GM18867 (cell line): ENCODE measurements around the gene SLC39A7.

Experiments used
- ATAC-seq: cut with Tn5 transposase; IDR thresholded peaks from one replicate; pipeline ENCODE4 v1.9.1; 2021; ENCODE audit warnings: mild to moderate bottlenecking, moderate library complexity; ENCODE audit not compliant: unreplicated experiment

SLC39A7 gene

GRCh38 chr6:33189164-33189563 is 11.5 kb upstream of the SLC39A7 start:
- no peak for ATAC-seq

DNA sequence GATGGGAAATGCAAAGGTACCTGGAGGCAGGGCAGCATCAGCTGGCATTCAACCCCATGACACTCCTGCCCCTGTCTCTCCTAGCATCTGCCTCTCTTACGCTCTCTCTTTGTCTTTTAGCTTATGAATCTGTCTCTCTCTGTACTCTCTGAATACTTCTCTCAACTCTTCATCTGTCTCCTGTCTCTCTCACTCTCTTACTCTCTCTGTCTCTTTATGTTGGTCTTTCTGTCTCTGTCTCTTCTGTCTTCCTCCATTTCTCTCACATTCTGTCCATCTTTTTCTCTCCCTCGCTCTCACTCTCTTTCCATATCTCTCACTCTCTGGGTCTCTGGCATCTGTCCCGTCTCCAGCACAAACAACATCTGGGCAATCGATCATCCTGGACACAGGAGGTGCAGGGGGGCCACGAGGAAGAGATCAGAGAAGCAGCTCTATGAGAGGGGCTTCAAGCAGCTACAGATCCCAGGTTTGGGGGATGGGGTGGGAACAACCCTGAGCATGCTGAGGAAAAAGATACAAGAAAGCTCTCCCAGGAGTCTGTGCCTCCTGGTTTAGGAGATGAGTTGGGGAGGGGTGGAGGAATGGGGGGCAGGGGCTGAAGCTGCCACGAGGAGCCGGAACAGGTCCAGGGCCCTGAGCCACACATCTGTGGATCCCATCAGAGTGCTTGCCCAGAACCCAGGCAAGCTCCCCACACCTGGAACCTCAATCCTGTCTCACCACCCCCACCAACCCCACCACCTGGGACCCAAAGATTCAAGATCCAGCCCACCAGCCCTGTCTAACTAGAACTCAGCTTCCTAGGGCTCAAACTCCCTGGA is 10.8 kb upstream of the SLC39A7 start:
- ATAC-seq = no peak

DNA sequence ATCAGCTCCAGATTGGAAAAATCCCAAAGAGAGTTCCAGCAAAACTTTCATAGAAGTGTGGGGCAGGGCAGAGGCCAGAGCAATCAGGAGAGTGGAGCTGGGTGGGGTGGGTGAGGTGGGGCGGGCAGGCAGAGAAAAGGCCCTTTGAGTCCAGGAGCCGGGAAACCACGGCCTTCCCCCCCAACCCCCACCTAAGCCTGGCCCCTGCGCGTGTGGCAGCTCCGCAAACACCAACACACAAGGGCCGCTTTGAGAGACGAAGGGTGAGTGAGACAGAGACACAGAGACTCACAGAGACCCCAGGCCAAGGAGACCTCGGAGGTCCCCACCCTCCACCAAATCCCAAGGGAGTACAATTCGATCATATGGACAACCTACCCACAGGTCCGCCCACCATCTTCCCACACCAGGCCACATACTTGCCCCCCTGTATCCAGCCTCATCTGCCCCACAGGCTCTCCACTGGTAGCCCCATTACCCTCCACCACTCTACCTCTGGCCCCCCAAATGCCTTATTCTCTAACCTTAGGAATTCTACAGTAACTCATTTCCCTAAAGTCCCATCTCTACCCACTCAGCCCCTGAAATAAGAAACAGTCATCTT is 10.1 kb upstream of the SLC39A7 start:
- no peak for ATAC-seq

DNA sequence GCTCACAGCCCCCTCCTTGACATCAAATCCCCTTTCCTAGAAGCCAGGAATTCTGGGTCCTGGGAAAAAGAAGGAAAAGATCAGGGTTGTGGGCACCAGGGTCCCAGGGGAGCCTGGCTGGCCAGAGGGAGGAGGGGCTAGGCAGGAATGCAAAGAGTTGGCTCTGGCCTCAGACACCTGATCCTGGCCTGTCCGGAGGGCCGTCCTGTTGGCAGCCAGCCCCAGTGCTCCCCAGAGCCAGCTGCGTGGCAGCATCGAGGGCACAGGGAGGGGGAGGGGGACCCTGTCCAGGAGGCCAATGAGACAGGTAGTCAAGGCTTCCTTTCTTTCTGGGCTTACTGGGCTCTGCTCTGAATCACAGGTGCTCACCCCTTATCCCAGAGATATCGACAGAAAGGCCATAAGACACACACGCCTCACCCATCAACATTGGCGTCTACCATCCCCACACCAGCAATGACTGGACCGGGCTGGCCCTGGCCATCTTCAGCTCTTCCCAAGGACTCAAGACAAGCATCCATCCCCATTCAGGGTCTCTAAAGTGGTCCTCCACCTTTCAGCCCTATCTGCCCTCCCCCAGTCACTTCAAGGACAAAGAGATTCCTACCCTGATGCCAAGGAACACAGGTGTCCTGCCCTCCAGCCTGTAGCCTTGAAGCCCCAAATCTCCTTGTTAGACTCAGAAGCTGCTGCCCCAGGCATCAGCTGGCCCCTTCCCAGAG is 9.1 kb upstream of the SLC39A7 start:
- ATAC-seq = no peak

GRCh38 chr6:33192105-33192646 is 8.5 kb upstream of the SLC39A7 start, which contains the start of gene COL11A2:
COL11A2 (minus strand) TSS chr6:33192467; CDS start chr6:33192240, 227 bp downstream.
- ATAC-seq = no peak

- ATAC-seq = no peak
Measured at GRCh38 chr6:33192671-33193602, 7.7 kb upstream of the SLC39A7 start.

DNA sequence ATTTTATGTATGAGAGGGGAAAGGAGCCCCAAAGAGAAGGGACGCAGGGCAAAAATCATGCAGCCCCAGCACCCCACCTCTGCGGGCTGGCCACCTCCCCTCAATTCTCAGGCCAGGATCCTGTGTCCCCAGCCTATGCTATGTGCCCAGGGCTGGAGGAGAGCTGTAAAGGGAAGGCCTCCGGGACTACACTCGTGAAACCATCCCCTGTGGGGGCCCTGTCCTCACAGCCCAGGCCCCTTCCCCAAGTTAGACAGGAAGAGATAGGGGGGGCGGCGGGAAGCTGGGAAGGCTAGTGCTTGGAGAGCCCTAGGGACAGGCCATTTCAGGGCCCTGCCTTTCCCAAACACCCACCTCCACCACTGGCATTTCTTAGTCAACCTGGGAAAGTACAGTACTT is 7.0 kb upstream of the SLC39A7 start:
- ATAC-seq = no peak

GRCh38 chr6:33194431-33194979 is 6.2 kb upstream of the SLC39A7 start:
- no peak for ATAC-seq

DNA sequence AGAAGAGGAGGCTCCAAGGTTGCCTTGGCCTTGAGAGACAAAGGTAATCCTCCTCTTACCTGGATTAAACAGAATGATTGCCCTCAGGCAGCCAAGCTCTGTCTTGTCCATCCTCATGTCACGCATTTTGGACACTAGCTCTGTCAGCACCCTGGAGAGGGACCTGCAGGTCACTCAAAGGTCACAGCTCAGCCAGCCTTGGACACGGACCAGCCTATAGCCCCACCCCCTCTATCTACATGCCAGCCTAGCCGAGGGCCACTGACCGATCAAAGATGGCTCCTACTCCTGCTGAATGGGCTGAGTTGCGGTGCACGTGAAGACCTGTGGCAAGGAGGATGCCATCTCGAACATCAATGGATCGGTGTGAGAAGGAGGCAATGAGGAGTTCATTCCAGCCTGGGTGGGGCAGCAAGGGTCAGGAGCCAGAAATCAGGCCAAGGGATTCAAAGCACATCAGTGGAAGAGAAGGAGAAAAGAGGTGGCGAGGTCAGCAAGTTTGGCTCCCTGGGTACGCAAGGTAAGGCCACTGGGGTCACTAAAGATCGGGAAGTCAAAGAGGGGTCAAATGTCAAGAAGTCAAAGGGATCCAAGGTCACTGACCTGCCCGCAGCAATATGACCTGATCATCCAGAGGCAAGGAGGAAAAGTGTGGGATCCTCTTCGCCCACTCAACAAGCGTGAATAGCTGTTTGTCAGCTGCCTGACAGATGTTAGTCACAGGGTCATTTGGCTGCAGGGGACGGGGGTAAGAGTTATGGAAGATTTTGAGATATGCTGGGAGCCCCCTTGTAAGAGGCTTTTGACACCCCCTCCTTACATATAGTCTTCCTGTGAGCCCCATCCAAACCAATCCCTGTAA is 5.1 kb upstream of the SLC39A7 start:
- no peak for ATAC-seq

GRCh38 chr6:33197431-33198048 is 3.1 kb upstream of the SLC39A7 start:
- no peak for ATAC-seq

- no peak for ATAC-seq
Measured at GRCh38 chr6:33198159-33198852, 2.4 kb upstream of the SLC39A7 start.

DNA sequence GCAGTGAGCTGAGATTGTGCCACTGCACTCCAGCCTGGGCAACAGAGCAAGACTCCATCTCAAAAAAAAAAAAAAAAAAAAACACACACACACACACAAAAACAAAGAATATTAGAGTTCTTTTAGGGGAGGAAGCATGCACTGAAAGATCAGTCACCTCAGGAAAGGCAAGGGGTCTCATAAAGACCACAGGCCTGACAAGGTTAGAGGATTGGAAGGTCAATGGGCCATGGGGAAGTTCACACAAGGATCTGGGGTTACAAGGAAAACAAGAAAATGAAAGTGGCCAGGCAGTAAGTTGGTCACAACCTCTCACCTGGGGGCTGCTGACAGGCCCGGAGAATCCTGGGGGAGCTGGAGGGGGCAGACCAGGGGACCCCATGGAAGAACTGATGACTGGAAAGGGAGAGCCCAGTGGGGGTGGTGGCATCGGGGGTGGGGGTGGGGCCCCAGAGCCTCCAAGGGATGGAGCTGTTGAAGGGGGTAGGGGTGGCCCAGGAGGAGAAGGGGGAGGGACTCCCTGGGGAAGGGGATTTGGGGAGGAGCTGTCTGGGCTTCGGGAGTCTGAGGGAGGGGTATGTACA is 1.7 kb upstream of the SLC39A7 start:
- no peak for ATAC-seq

- peak; percentile 28 for ATAC-seq
Measured at GRCh38 chr6:33199687-33200218, 914 bp upstream of the SLC39A7 start.

GRCh38 chr6:33201147-33201545 is 479 bp downstream of the SLC39A7 start:
- ATAC-seq = no peak

DNA sequence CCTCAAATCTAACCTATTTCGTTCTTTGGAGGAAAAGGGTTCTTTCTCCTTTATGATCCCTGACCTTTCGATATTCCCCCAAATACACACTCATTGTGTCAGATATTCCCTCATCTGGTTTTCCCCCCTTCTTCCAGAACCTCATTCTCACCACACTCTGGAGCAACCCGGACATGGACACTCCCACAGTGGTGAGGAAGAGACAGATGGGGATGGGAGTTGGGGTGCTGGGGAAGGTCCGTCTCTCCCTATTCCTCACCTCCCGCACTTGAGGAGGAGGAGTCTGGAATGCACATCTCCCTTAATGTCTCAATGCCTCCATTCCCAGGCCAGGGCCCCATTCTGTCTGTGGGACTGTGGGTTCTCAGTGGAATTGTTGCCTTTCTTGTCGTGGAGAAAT is 1.3 kb downstream of the SLC39A7 start:
- no peak for ATAC-seq

GRCh38 chr6:33202799-33203198 is 2.1 kb downstream of the SLC39A7 start:
- ATAC-seq = no peak

DNA sequence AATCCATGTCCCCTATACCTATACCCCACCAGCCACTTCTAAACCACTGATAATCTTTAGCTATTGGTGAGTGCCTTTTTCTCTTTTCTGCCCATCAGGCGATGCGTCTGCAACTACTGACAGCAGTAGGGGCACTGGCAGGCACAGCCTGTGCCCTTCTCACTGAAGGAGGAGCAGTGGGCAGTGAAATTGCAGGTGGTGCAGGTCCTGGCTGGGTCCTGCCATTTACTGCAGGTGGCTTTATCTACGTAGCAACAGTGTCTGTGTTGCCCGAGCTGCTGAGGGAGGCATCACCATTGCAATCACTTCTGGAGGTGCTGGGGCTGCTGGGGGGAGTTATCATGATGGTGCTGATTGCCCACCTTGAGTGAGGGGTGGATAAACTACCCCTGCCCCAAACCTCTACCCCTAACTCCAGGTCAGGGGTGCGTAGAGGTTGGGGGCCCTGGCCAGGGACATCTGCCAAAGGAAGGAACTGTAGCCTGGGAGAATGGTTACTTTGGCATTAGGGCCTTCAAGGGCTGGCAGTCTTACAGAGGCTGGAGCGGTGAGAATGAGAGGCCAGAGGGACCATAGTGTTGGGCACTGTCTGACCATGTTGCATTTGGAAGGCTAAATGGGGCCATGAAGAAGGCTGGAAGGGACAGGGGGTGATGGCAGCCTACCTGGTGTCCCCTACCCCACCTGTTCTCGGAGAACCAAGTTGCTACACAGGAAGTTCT is 2.9 kb downstream of the SLC39A7 start:
- ATAC-seq = no peak
